Vagina (tissue), 2 donors: ENCODE measurements around the gene NUB1.

Experiments
- POLR2A ChIP-seq, 2 donors: fragments of 450-650 bp; IDR thresholded peaks; one replicate each; pipeline ENCODE4 v1.6.1; 2017; ENCODE audit warnings: antibody characterized with exemption in 2 of 2, mild to moderate bottlenecking in 2 of 2, moderate library complexity in 2 of 2
- POLR2AphosphoS5 ChIP-seq, 2 donors: sonication (generic); formaldehyde crosslinking; IDR thresholded peaks; one replicate each; pipeline ENCODE4 v1.9.0; 2017; ENCODE audit warnings: antibody characterized with exemption in 2 of 2, mild to moderate bottlenecking in 2 of 2, low read depth in 1 of 2; ENCODE audit not compliant: insufficient read depth in 1 of 2
- TF ChIP-seq, protein P1 (sequence below), 3 experiments: fragments of 450-650 bp in 2 of 3; fragments of 200-600 bp in 1 of 3; sonication (generic) in 1 of 3; IDR thresholded peaks; one replicate each; pipeline ENCODE4 v1.5.1; 2017 to 2019; ENCODE audit warnings: antibody characterized with exemption in 3 of 3, mild to moderate bottlenecking in 2 of 3, moderate library complexity in 2 of 3

DNA sequence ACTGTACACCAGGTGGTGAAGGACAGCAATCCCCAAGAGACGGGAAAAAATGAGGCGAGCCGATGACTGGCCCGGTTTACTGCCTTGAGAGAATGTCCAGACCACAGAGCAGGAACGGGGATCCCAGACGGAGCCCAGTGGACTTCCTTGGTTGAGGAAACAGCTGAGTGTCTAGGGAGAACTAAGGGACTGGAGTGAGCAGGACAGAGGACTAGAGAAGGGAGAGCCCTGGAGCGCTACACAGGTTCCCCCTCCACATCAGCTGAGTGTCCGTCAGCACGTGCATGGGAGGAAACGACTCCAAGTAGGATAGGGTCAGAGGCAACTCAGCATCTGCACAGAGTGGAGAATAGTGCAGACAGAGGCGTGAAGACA is 75.3 kb downstream of the NUB1 start:
- TF ChIP-seq, protein P1, sequence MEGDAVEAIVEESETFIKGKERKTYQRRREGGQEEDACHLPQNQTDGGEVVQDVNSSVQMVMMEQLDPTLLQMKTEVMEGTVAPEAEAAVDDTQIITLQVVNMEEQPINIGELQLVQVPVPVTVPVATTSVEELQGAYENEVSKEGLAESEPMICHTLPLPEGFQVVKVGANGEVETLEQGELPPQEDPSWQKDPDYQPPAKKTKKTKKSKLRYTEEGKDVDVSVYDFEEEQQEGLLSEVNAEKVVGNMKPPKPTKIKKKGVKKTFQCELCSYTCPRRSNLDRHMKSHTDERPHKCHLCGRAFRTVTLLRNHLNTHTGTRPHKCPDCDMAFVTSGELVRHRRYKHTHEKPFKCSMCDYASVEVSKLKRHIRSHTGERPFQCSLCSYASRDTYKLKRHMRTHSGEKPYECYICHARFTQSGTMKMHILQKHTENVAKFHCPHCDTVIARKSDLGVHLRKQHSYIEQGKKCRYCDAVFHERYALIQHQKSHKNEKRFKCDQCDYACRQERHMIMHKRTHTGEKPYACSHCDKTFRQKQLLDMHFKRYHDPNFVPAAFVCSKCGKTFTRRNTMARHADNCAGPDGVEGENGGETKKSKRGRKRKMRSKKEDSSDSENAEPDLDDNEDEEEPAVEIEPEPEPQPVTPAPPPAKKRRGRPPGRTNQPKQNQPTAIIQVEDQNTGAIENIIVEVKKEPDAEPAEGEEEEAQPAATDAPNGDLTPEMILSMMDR (IDR thresholded peaks at IDR 0.05): no peak
- TF ChIP-seq POLR2AphosphoS5 (IDR thresholded peaks at IDR 0.05; ENCODE audit: insufficient read depth in 1 of 2, low read depth in 1 of 2): no peak
- no peak for TF ChIP-seq POLR2A (IDR thresholded peaks at IDR 0.05)
